Fibroblast of skin of scalp (primary cell): ENCODE measurements around the gene CFAP97D2.
A peak's percentile ranks its signal among the peaks of the same experiment; 100 is the strongest.
"Not testable (repeated sequence)": the region's sequence is repeated elsewhere in the genome, so short reads cannot be mapped to it uniquely, and the experiment has no call there.

Experiments used
- DNase-seq: peaks from one replicate; pipeline ENCODE4 v3.0.0-alpha.2; 2013

Gene CFAP97D2

GRCh38 chr13:114143806-114144605 lies 35.1 kb upstream of the CFAP97D2 start:
- no peak for DNase-seq

DNA sequence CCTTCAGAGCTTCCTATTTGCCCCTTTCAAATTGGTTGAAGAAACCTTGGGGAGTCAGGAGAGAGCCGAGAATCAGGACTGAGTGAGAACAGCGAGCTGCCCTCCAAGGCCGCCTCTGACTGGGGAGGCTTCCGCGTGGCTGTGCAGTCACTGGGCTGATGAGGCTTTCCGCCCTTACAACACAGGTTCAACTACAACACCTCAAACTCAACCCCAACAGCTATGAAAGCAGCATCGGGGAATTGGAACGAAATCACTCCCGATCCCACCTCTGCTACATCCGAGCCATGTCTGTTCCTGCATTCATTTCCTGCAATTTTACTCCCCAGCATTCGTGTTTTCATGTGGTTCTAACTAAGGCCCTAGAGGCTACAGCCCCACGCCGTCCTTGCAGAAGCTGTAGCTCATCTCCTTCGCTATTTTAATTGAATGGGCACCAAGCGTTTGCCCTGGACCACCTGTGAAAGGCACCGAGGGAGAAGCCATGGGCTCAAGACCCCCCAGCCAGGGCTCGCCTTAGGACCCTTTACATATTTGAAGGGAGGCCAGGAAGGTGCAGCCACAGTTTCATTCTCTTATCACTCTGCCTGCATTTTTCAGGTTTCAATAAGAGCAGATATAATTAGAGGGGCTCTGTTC lies 34.3 kb upstream of the CFAP97D2 start:
- no peak for DNase-seq

DNA sequence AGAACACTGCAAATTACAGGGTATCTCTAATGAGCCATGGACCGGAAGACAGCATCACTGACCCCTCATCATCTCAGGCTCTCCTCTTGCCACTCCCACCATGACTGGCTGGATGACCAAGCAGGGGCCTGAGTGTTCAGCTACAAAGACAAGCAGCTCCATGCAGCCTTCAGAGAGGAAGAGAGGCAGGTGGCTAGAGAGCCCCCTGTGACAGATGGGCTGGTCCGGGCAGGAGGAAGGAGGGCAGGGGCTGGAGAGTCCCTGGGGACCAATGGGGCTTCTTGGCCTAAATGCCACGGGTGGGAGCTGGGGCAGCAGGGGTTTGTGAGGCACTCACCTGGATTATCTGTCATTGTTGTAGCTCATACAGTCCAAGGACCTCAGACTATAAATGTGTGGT lies 33.8 kb upstream of the CFAP97D2 start:
- no peak for DNase-seq

- no peak for DNase-seq
Observed at GRCh38 chr13:114145722-114146121, 33.3 kb upstream of the CFAP97D2 start.

DNA sequence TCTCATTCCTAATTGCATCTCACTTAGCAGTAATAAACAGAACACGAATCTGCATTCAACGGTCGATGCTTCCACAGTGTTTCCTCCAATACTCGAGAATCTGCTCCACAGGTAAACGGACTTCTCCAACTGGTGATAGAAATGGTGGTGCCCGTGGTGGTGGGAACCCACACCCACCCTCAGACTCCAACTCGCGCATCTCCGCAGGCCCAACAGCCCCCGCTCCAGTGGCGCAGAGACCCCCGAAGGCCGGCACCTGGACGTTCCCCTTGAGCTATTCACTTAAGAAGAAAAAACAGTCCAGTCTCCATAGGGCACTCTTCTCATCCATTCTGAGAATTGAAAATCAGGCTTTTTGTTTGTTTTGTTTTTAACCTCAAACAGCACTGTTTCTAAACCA lies 32.9 kb upstream of the CFAP97D2 start:
- no peak for DNase-seq

DNA sequence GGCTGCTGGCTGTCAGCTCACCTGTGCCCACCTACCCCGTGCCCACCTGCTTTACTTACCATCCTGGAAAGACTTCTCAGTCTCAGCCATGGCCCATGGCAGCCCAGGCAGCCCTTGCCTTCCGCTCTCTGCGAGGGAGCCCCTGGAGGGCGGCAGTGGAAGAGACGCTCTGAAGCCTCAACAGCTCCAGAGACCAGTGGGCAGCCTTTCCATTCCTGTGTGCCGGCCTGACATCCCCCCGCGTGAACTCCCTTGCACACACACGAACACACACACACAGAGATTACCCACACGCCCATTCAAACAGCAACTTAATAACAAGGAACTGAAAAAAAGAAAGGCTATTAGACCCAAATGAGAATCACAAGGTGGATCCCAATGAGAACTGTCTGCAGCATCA lies 32.4 kb upstream of the CFAP97D2 start:
- DNase-seq = no peak

- no peak for DNase-seq
Observed at GRCh38 chr13:114147803-114148520, 31.1 kb upstream of the CFAP97D2 start.

GRCh38 chr13:114148521-114148855 lies 30.6 kb upstream of the CFAP97D2 start:
- DNase-seq = no peak

DNA sequence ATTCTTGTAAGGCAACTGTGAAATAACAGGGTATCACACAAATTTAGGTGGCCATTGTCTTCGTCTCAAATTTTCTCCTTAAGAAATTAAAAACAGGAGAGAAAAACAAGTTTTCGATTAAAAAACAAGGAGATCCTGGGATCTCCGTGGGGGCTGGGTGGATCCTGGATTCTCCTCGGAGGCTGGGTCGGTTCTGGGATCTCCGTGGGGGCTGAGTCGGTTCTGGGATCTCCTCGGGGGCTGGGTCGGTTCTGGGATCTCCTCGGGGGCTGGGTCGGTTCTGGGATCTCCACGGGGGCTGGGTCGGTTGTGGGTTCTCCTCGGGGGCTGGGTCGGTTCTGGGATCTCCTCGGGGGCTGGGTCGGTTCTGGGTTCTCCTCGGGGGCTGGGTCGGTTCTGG lies 30.2 kb upstream of the CFAP97D2 start:
- not testable (repeated sequence) for DNase-seq

DNA sequence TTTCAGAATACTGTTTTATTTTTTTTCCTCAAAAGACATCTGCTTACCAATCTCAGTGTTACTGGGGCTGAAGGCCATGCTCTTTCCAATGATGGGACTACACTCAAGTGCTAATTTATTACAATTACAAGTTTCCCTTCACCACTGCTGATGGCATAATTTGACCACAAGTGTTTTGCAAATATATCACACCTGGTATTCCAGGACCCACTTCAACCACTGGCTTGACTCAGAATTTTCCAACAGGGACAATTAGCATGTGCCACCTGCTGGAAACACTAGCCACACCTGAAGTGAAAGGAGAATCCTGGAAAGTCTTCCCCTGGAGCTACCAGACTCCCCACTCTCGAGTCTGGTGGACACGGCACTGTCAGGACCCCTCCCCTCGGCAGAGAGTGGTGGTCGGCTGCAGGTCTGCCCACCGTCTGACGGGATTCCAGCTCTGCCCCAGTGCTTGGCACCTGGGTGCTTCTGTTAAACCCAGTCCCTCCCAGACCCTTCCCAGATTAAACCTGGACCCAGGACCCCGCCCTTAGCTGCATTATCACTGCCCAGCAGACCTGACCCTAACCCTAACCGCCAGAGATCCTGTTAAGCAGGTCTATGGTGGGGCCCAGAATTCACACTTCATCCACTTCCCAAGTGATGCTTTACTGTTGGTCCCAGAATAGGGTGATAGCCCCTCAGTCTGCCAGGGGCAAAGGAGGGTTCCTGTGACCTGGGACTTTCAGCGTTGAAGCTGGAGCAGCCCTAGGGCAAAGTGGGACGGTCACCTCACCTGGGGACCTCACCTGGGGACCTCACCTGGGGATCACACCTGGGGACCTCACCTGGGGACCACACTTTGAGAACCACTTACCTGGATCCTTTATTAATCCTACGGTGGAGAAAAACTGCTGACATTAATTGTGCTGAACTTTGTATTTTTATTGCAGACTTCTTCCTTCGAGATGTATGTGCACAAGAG lies 29.0 kb upstream of the CFAP97D2 start:
- DNase-seq = no peak

GRCh38 chr13:114151031-114151430 lies 28.0 kb upstream of the CFAP97D2 start:
- no peak for DNase-seq

GRCh38 chr13:114151565-114152284 lies 27.3 kb upstream of the CFAP97D2 start:
- DNase-seq = no peak

- DNase-seq = no peak
Observed at GRCh38 chr13:114152285-114152645, 26.8 kb upstream of the CFAP97D2 start.

- peak; percentile 61 for DNase-seq
Observed at GRCh38 chr13:114152831-114153371, 26.2 kb upstream of the CFAP97D2 start.

DNA sequence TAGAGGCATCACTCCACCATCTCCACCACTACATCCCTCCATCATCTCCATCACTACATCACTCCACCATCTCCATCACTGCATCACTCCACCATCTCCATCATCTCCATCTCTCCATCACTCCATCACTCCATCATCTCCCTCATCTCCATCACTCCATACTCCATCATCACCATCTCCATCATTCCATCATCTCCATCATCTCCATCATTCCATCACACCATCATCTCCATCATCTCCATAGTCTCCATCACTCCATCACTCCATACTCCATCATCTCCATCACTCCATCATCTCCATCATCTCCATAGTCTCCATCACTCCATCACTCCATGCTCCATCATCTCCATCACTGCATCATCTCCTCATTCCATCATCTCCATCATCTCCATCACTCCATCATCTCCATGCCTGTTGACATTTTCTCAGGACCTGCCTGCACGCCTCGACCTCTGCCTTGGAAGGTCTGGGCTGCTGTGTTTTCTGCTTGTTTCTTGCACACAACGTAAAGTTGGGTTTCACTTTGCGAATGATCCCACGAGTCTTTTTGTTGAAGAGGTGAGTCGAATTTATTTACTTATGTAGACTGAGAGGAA lies 25.5 kb upstream of the CFAP97D2 start:
- DNase-seq = no peak

GRCh38 chr13:114154476-114154875 lies 24.6 kb upstream of the CFAP97D2 start:
- no peak for DNase-seq

GRCh38 chr13:114155320-114155719 lies 23.7 kb upstream of the CFAP97D2 start:
- DNase-seq = no peak

- no peak for DNase-seq
Observed at GRCh38 chr13:114155926-114156883, 22.9 kb upstream of the CFAP97D2 start.

GRCh38 chr13:114157869-114158495 lies 21.1 kb upstream of the CFAP97D2 start:
- no peak for DNase-seq
